Panc1 (cell line): ENCODE measurements around the gene KRTAP4-5. TPM values are rescaled to one million over a fixed set of nuclear protein-coding genes. Genes with fewer than 3 reads are reported as not detected.

ENCODE experiments used
- ATAC-seq: fragments of 200-7000 bp; cut with Tn5 transposase; 2 replicates; pipeline ENCODE4 v1.9.1; 2020; ENCODE audit warnings: mild to moderate bottlenecking, moderate library complexity
- BruUV-seq: library from RNA; stranded (reverse); fragments of 400-500 nt; replicated peaks from 2 replicates; lab custom pipeline; 2021; lab: Mats Ljungman, UMichigan
- CTCF ChIA-PET: fragments of 300-600 bp; sonication (Branson Sonifier 250); formaldehyde crosslinking; loops from one replicate; lab custom pipeline; 2022; ENCODE audit warnings: antibody characterized with exemption; lab: Charles Lee
- POLR2A ChIA-PET: fragments of 300-600 bp; sonication (Branson Sonifier 250); formaldehyde crosslinking; loops from one replicate; lab custom pipeline; 2022; ENCODE audit warnings: antibody characterized with exemption; lab: Charles Lee
- DNase-seq: peaks from one replicate; pipeline ENCODE4 v3.0.0-alpha.2; 2010; ENCODE audit warnings: low read depth, low spot score
- H3K27ac ChIP-seq: 2 replicates; pipeline ENCODE4 v1.5.1; 2011; ENCODE audit warnings: mild to moderate bottlenecking, low read length, inconsistent platforms
- H3K27me3 ChIP-seq: fragments of 200-500 bp; sonication (Bioruptor generic); 2 replicates; pipeline ENCODE4 v1.6.0; 2014; ENCODE audit warnings: low read length, inconsistent platforms; ENCODE audit not compliant: control insufficient read depth, insufficient read depth
- H3K36me3 ChIP-seq: fragments of 200-500 bp; sonication (Bioruptor generic); 2 replicates; pipeline ENCODE4 v1.5.1; 2014; ENCODE audit warnings: inconsistent platforms, mild to moderate bottlenecking, low read length, moderate library complexity; ENCODE audit not compliant: control insufficient read depth, insufficient read depth
- H3K4me1 ChIP-seq: 2 replicates; pipeline ENCODE4 v1.5.1; 2011; ENCODE audit warnings: inconsistent platforms, mild to moderate bottlenecking, low read length, moderate library complexity; ENCODE audit not compliant: control insufficient read depth, insufficient read depth
- H3K4me3 ChIP-seq, 2 experiments: 2 replicates each; pipeline ENCODE4 v1.5.1; 2011 to 2012; ENCODE audit warnings: low read depth in 2 of 2, low read length in 2 of 2, mild to moderate bottlenecking in 2 of 2, inconsistent platforms in 1 of 2, moderate library complexity in 1 of 2
- H3K9me3 ChIP-seq: fragments of 200-500 bp; sonication (Bioruptor generic); 2 replicates; pipeline ENCODE4 v1.5.1; 2014; ENCODE audit warnings: low read depth, mild to moderate bottlenecking, inconsistent platforms, low read length, moderate library complexity; ENCODE audit not compliant: control insufficient read depth, insufficient read depth
- POLR2AphosphoS5 ChIP-seq: IDR thresholded peaks from 2 replicates; pipeline ENCODE4 v1.6.1; 2012; ENCODE audit warnings: mild to moderate bottlenecking, low read depth, low read length, moderate library complexity
- SIN3A ChIP-seq: IDR thresholded peaks from 2 replicates; pipeline ENCODE4 v1.6.1; 2012; ENCODE audit warnings: low read depth, mild to moderate bottlenecking, low read length, moderate library complexity, borderline replicate concordance; ENCODE audit not compliant: insufficient read depth
- TCF7L2 ChIP-seq: IDR thresholded peaks from 2 replicates; pipeline ENCODE4 v1.6.1; 2011; ENCODE audit warnings: mild to moderate bottlenecking, low read depth, low read length, inconsistent platforms
- in situ Hi-C: cut with HindIII; loops from 2 replicates; pipeline ENCODE4 v1.10.0; 2016; ENCODE audit warnings: low sequenced_read_pairs, low pct_unique_long_range_greater_than_20kb
- intact Hi-C: fragments of 100-400 bp; cut with micrococcal nuclease; formaldehyde crosslinking; loops from one replicate; pipeline ENCODE4 v1.10.0; 2022; ENCODE audit not compliant: unreplicated experiment
- total RNA-seq: library from RNA; stranded (reverse); gene quantifications from one replicate; pipeline ENCODE4 v1.2.1, GENCODE V29; 2021; ENCODE audit not compliant: unreplicated experiment
- TF ChIP-seq, protein P1 (sequence below): fragments of 450-650 bp; IDR thresholded peaks from 2 replicates; pipeline ENCODE4 v1.5.1; 2017; ENCODE audit warnings: mild to moderate bottlenecking
- TF ChIP-seq, protein P2 (sequence below), 2 experiments: IDR thresholded peaks; 2 replicates each; pipeline ENCODE4 v1.6.1; 2011 to 2012; ENCODE audit warnings: low read depth in 2 of 2, control low read depth in 1 of 2, low read length in 1 of 2, mild to moderate bottlenecking in 1 of 2, moderate library complexity in 1 of 2; ENCODE audit not compliant: insufficient read depth in 1 of 2

KRTAP4-5 gene
- total RNA-seq, 1 experiment from 2014 or later: not detected

DNA sequence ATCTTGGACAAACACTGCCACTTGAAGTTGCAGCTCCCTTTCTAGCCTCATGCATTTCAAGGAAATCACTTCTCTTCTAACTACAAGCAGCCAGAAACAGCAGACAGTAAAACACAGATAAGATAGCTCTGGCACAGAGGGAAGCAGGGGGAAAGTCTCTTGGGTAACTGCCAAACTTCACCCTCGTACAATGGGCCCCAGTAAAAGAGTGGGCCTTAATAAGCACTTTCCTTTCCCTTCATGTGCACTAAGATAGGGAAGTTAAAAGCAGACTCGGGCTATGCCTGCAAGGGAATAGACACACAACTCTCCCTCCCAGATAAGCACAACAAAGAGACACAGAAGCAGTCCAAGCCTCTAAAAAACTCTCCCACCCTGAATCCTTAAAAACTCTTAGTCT is 4.2 kb upstream of the KRTAP4-5 start:
- H3K4me1 ChIP-seq: no peaks in the 10 kb centered on the region
- DNase-seq (no peak), ATAC-seq (no peak)
- in situ Hi-C loops (no loop called here), intact Hi-C loops (no loop called here)
- TF ChIP-seq SIN3A: no peak
- TF ChIP-seq, protein P1, sequence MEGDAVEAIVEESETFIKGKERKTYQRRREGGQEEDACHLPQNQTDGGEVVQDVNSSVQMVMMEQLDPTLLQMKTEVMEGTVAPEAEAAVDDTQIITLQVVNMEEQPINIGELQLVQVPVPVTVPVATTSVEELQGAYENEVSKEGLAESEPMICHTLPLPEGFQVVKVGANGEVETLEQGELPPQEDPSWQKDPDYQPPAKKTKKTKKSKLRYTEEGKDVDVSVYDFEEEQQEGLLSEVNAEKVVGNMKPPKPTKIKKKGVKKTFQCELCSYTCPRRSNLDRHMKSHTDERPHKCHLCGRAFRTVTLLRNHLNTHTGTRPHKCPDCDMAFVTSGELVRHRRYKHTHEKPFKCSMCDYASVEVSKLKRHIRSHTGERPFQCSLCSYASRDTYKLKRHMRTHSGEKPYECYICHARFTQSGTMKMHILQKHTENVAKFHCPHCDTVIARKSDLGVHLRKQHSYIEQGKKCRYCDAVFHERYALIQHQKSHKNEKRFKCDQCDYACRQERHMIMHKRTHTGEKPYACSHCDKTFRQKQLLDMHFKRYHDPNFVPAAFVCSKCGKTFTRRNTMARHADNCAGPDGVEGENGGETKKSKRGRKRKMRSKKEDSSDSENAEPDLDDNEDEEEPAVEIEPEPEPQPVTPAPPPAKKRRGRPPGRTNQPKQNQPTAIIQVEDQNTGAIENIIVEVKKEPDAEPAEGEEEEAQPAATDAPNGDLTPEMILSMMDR: no peak
- TF ChIP-seq POLR2AphosphoS5: no peak
- no peak for TF ChIP-seq TCF7L2
- TF ChIP-seq, protein P2, sequence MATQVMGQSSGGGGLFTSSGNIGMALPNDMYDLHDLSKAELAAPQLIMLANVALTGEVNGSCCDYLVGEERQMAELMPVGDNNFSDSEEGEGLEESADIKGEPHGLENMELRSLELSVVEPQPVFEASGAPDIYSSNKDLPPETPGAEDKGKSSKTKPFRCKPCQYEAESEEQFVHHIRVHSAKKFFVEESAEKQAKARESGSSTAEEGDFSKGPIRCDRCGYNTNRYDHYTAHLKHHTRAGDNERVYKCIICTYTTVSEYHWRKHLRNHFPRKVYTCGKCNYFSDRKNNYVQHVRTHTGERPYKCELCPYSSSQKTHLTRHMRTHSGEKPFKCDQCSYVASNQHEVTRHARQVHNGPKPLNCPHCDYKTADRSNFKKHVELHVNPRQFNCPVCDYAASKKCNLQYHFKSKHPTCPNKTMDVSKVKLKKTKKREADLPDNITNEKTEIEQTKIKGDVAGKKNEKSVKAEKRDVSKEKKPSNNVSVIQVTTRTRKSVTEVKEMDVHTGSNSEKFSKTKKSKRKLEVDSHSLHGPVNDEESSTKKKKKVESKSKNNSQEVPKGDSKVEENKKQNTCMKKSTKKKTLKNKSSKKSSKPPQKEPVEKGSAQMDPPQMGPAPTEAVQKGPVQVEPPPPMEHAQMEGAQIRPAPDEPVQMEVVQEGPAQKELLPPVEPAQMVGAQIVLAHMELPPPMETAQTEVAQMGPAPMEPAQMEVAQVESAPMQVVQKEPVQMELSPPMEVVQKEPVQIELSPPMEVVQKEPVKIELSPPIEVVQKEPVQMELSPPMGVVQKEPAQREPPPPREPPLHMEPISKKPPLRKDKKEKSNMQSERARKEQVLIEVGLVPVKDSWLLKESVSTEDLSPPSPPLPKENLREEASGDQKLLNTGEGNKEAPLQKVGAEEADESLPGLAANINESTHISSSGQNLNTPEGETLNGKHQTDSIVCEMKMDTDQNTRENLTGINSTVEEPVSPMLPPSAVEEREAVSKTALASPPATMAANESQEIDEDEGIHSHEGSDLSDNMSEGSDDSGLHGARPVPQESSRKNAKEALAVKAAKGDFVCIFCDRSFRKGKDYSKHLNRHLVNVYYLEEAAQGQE (IDR thresholded peaks at IDR 0.05; ENCODE audit: insufficient read depth in 1 of 2, low read depth in 2 of 2, low read length in 1 of 2): no peak
- no TSS peak for BruUV-seq
- no peaks in the 10 kb centered on the region for H3K36me3 ChIP-seq
- CTCF ChIA-PET: no interaction called here
- POLR2A ChIA-PET: no interaction called here
- H3K4me3 ChIP-seq: no peak overlapping the region
- H3K9me3 ChIP-seq: no peaks in the 10 kb centered on the region
- H3K27me3 ChIP-seq: no peaks in the 10 kb centered on the region
- H3K27ac ChIP-seq: no peak overlapping the region

DNA sequence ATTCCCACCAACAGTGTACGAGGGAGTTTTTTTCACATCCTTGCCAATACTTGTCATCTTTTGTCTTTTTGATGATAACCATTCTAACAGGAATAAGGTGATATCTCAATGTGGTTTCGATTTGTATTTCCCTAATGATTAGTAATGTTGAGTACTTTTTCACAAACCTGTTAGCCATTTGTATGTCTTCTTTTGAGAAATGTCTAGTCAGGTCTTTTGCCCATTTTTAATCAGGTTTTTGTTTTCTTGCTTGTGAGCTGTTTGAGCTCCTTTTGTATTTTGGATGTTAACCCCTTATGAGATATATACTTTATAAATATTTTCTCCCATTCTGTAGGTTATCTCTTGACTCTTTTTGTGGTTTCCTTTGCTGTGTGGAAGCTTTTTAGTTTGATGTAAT is 1.9 kb upstream of the KRTAP4-5 start:
- no peak for DNase-seq
- in situ Hi-C loops: no loop called here
- no peak overlapping the region for H3K27ac ChIP-seq
- CTCF ChIA-PET: no interaction called here
- POLR2A ChIA-PET: no interaction called here
- TF ChIP-seq SIN3A: no peak
- TF ChIP-seq, protein P1: no peak
- TF ChIP-seq TCF7L2: no peak
- TF ChIP-seq, protein P2 (IDR thresholded peaks at IDR 0.05; ENCODE audit: insufficient read depth in 1 of 2, low read depth in 2 of 2, low read length in 1 of 2): no peak
- TF ChIP-seq POLR2AphosphoS5: no peak
- no peaks in the 10 kb centered on the region for H3K27me3 ChIP-seq
- H3K36me3 ChIP-seq: no peaks in the 10 kb centered on the region
- H3K4me3 ChIP-seq: no peak overlapping the region
- intact Hi-C loops: no loop called here
- no TSS peak for BruUV-seq
- no peaks in the 10 kb centered on the region for H3K9me3 ChIP-seq
- ATAC-seq: no peak
- no peaks in the 10 kb centered on the region for H3K4me1 ChIP-seq
